Activated CD4-positive, alpha-beta T cell treated with anti-CD3 and anti-CD28 coated beads, Interleukin-2, amount 50 U/mL, for 24 hours (primary cell): ENCODE measurements around the gene MYADML2.

ENCODE experiments used
- DNase-seq, 2 donors: peaks; one replicate each; pipeline ENCODE4 v3.0.0-alpha.2; 2020; ENCODE audit warnings: low read depth in 1 of 2, low spot score in 1 of 2

MYADML2 gene

DNA sequence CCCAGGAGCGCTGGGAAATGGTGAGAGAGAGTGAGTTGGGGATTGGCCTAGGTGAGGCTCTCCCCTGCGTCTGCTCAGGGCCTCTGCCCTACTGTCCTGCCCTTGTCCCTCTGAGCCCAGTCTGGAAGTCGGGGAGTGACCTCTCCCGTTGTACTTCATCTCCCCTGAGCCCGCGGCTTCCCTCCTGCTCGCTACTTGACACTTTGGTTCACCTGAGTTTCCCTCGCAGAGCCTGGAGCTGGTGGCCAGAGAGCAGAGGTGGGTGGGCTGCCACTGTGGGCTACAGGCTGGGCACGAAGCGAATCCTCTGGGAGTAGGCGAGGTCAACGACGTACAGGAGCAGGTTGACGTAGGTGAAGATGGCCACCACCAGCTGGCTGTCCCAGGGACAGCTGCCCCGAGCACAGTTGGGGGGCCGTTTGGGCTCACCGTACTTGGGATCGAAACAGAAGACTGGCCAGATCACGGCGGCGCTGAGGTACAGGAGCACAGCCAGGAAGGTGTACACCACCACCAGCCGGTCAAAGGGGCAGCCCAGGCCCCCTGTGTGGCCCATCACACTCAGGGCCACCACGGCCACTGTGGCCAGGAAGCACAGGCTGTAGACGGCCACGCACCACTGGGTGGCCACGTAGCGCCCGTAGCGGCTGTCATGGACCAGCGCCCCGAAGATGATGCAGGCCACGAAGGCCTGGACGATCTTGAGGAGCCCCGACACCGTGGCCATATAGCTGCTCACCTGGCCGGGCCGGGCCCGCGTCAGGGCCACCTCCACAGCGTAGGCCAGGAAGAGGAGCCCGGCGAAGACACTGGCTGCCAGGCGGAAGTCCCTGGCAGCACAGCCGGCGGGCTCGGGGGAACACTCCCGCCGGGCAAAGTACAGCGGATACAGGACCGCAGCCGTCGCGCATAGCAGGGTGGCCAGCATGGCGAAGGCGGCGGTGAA, 6.2 kb downstream of the MYADML2 start:
- DNase-seq, result no peak

DNA sequence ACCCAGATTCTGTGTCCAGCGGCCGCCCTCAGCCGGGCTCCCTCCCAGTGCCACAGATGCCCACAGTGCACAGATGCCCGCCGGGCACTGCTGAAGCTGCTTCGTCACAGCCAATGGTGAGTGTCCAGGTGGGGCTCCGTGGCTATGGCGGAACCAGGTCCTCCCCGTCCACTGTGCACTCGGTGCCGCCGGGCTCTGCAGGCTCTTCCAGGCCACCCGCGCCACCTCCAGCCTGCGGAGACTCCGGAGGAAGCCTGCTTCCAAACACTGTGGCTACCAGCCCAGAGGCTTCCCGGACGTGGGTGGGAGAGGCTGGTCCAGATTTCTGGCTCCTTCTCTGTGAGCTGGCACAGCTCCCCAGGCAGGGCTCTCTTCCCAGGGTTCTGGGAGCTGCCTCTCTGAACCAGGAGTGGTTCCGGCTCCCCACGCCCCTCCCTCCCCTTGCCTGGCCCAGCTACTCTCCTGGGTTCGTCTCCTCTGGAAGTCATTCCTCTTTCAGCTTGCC, 7.1 kb downstream of the MYADML2 start:
- DNase-seq, result no peak

DNA sequence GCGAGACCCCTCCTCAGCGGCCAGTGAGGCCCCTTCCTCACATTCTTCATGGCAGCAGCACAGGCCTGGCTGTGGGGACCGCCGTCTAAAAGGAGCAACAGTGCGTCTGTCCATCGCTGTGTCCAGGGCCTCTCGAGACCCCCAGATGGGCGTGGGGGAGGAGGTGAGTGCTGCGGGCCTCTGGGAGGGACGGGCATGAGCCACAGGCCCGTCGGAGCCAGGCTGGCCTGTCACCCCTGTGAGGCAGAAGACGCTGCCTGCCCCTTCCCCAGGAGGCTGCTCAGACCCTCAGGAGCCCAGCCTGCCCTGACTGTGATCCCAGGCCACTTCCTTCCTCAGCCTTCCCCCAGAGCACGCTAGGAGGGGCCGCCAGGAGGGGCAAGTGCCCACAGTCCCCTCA, 7.8 kb downstream of the MYADML2 start:
- no peak for DNase-seq

GRCh38 chr17:81935709-81936084, 11.3 kb downstream of the MYADML2 start:
- no peak for DNase-seq

DNA sequence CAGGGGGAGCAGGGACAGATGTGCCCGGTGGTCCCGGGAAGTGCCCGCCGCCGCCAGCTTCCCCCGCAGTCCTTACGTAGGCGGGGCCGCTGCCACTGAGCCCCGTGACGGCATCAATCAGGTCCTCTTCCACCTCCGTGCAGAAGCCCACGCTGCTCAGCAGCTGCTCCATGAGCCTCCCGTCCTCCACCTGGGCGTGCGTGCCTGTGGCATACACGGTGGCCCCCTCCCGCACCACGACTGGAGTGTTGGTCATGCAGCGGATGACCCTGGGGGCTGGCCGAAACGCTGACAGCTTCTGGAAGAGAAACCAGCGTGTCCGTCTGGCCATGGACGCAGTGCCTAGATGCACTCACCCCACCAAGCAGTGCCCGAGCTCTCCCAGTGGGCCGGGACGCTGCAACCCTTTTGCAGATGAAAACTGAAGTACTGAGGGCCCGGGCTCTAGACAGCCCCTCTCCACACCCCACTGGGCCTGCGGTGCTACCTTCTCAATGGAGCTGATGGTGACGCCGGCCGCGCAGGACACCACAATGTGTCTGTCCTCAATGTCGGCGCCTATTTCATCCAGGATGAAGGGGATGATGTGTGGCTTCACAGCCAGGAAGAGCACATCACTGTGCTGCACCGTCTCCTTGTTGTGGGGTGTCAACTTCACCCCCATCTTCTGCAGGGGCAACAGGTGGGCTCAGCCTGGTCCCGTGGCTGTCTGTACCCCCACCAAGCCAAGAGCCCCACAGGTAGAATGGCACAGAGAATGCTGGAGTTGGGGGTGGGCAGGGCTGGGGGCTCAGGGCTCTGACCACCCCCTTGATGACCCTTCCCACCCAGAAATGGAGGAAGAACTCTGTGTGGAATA, 12.0 kb downstream of the MYADML2 start:
- no peak for DNase-seq

- DNase-seq, result no peak
These were observed 12.8 kb downstream of the MYADML2 start for GRCh38 chr17:81934098-81934757.

- no peak for DNase-seq
These were observed 13.8 kb downstream of the MYADML2 start for GRCh38 chr17:81933178-81933699.

- no peak for DNase-seq
These were observed 14.6 kb downstream of the MYADML2 start for GRCh38 chr17:81932333-81932983.

- DNase-seq, result no peak
These were observed 15.3 kb downstream of the MYADML2 start for GRCh38 chr17:81931557-81932332.

GRCh38 chr17:81931189-81931556, 15.9 kb downstream of the MYADML2 start:
- no peak for DNase-seq

DNA sequence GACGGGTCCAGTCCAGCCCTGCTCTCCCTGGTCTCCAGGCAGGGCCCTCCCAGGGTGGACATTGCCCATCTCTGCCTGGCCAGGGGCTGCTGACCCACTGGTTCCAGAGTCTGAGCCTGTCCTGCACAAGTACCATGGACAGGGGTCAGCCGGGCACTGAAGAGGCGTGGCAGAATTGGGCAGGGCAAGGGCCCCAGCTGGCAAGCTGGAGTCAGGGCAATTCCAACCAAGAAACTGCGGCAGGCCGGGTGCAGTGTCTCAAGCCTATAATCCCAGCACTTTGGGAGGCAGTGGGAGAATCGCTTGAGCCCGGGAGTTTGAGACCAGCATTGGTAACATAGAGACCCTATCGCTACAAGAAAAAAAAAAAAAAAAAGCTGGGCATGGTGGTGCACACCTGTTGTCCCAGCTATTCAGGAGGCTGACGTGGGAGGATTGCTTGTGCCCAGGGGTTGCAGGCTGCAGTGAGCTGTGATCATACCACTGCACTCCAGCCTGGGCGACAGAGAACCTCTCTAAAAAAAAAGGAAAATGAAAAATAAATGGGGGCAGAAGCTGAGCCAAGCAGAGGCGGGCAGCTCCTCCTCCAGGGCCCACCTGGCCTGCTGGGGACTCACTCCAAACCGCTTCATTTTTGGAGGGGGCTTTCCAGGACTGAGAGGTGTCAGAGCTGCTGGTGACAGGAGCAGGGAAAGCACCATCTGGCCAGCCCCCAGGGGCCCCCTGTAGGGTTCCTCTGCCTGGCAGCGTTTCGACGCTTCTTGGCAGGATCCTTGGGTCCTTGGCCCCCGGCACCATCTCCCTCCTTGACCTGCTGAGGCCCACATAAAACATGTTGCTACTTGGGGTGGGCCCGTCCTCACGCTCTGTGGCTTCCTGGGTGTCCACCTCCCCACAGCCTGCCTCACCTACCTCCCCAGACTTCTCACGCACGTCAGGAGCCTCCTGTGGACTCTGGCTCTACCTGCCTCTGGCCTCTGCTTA, 16.6 kb downstream of the MYADML2 start:
- no peak for DNase-seq

- DNase-seq, result no peak
These were observed 17.5 kb downstream of the MYADML2 start for GRCh38 chr17:81929253-81930141.

GRCh38 chr17:81928544-81929252, 18.3 kb downstream of the MYADML2 start:
- DNase-seq, result no peak

- DNase-seq, result peak; percentile 78 to 84
These were observed 19.1 kb downstream of the MYADML2 start, which contains the start of gene MAFG for GRCh38 chr17:81927653-81928543. TSS of gene MAFG (minus strand) at chr17:81927735. CDS start at chr17:81923185, 4,550 bp downstream.

DNA sequence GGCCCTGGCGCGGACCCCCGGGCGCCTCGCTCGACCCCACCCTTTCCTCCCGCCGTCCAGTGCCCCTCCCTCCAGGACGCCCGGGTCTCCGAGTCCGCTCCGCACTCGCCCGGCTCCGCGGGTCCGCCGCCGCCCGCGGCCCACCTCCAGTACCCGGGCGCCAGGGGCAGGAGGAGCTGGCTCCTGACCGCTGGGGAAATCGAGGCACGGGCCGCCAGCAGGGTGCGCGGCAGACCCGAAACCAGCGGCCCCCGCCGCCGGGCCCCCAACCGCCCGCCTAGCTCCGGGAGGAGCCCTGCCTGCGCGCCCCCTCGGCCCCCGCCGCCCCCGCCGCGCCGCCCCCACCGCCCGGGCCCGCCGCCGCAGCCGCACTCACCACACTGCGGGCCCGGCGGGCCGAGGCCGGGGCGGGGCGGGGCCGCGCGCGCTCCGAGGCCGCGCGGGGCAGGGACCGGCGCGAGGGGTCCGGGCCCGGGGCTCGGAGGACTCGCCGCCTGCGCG, 19.8 kb downstream of the MYADML2 start:
- no peak for DNase-seq
